HG02943 (cell line): ENCODE data around the gene ANKS1B.

ENCODE experiments used
- ATAC-seq: cut with Tn5 transposase; IDR thresholded peaks from one replicate; pipeline ENCODE4 v1.9.1; 2021; ENCODE audit warnings: mild to moderate bottlenecking, low read depth, moderate library complexity; ENCODE audit not compliant: unreplicated experiment

The ANKS1B gene

GRCh38 chr12:98816720-98817119, 1168.0 kb downstream of the ANKS1B start:
- no peak for ATAC-seq

- no peak for ATAC-seq
Measured at GRCh38 chr12:98814254-98814653, 1170.5 kb downstream of the ANKS1B start.

GRCh38 chr12:98812225-98812624, 1172.5 kb downstream of the ANKS1B start:
- ATAC-seq: no peak

GRCh38 chr12:98808243-98808875, 1176.4 kb downstream of the ANKS1B start:
- ATAC-seq: no peak

GRCh38 chr12:98807187-98807586, 1177.5 kb downstream of the ANKS1B start:
- ATAC-seq: no peak

GRCh38 chr12:98803468-98804209, 1181.1 kb downstream of the ANKS1B start:
- no peak for ATAC-seq

GRCh38 chr12:98799822-98800221, 1184.9 kb downstream of the ANKS1B start:
- ATAC-seq: no peak

GRCh38 chr12:98799146-98799810, 1185.5 kb downstream of the ANKS1B start:
- ATAC-seq: no peak

GRCh38 chr12:98797200-98797599, 1187.5 kb downstream of the ANKS1B start:
- ATAC-seq: no peak

- ATAC-seq: no peak
Measured at GRCh38 chr12:98796745-98797144, 1188.0 kb downstream of the ANKS1B start.

GRCh38 chr12:98793121-98793520, 1191.6 kb downstream of the ANKS1B start:
- ATAC-seq: no peak

- no peak for ATAC-seq
Measured at GRCh38 chr12:98791406-98791805, 1193.3 kb downstream of the ANKS1B start.

GRCh38 chr12:98788396-98788795, 1196.3 kb downstream of the ANKS1B start:
- ATAC-seq: no peak

GRCh38 chr12:98786653-98787052, 1198.1 kb downstream of the ANKS1B start:
- ATAC-seq: no peak

GRCh38 chr12:98783420-98783819, 1201.3 kb downstream of the ANKS1B start:
- no peak for ATAC-seq

- ATAC-seq: no peak
Measured at GRCh38 chr12:98780261-98780660, 1204.5 kb downstream of the ANKS1B start.

GRCh38 chr12:98772818-98773217, 1211.9 kb downstream of the ANKS1B start:
- ATAC-seq: no peak

GRCh38 chr12:98771811-98772752, 1212.7 kb downstream of the ANKS1B start:
- no peak for ATAC-seq

GRCh38 chr12:98770230-98770629, 1214.5 kb downstream of the ANKS1B start:
- no peak for ATAC-seq

GRCh38 chr12:98769068-98769467, 1215.7 kb downstream of the ANKS1B start:
- no peak for ATAC-seq

- no peak for ATAC-seq
Measured at GRCh38 chr12:98767248-98767647, 1217.5 kb downstream of the ANKS1B start.
